T-helper 22 cell (primary cell): ENCODE results near the gene GPR50.

Experiments
- DNase-seq: peaks from one replicate; pipeline ENCODE4 v3.0.0-alpha.2; 2020; ENCODE audit warnings: low read depth

GPR50 gene

DNA sequence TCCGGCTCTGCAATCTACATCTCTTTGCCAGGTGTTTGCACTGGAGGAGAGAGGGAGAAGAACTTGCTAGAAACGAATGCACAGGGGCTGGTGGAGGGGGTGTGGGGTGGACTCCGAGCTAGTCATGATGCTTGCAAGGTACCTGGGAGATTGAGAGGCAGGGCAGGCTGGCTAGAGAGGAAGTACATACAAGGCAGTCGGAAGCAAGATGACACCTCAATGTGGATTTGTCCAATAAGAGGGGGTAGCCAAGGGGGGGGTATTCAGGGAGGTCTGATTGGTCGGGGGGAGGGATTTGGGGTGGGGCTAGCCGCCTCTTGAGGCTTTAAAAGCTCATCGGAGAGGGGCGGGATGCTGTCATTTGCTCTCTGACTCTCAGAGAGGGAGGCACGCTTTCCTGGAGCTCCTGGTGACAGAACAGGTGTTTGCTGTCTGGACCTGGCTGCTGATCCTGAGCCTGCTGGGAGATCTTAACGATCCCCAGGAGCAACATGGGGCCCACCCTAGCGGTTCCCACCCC, at the start of gene GPR50:
Gene GPR50, plus strand, starts transcription at position 354 of the 520 bp plus-strand sequence. Its CDS starts 138 bp downstream, at position 492.
- DNase-seq: no peak

DNA sequence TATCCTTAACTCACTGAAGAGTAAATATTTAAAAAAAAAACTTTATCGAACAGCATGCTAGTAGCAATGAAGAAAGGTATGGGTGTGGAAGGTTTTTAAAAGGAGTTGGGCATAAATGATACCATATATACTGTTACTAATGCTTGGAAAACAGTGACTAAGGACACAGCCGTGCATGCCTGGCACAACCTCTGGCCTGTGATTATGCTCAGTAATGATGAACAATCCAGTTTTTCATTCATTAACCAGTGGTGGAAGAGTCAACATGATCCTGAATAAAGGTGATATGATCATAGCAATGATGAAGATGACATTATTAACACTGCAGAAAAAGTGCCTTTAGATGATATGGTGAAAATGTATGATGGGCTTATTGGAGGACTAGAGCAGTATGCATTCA, 43.9 kb upstream of the GPR50 start:
- no peak for DNase-seq

DNA sequence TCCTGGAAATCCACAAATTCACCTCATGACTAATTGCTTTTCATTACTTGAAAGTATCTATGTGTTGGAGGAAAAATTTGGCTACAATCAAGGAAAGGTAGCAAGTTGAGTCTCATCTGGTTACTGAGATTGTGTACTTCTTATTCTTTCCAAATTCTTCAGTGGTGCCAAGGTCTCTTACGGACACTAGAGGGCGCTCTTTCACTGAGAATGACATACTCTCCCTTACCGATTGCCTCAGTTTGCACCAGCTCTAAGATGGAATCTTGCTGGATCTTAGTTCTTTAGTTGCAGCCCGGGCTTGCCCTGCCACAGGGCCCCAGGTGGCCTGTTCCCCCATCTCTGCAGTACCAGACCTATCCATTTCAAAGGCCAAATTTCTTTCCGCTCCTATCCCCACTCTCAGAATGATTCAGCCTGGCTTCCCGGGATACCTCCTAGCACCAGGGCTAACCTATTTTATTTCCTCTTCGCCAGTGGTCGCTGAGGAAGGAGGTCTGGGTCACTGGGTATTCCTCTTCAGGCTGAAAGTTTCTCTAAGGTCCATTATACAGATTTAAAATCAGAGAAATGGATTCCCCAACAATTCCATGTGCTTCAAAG, 24.6 kb upstream of the GPR50 start:
- DNase-seq: no peak

DNA sequence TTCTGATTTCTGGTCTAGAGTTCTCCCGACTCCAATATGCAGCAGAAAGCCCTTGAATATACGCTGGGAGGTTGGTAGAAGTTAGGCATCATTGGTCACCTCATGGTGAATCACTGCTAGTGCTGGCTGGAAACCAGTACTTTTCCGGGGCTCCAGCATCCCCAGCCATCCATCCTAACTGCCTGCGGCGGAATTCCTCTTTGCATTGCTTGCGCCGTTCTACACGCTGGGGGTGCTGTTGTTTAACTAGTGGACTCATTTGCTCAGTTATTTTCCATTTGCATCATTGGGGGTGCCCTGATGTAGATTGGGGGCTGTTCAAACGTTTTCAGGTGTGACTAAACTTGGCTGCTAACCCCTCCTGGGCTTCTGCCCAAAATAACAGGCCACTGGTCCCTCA, 23.3 kb upstream of the GPR50 start:
- DNase-seq: no peak

DNA sequence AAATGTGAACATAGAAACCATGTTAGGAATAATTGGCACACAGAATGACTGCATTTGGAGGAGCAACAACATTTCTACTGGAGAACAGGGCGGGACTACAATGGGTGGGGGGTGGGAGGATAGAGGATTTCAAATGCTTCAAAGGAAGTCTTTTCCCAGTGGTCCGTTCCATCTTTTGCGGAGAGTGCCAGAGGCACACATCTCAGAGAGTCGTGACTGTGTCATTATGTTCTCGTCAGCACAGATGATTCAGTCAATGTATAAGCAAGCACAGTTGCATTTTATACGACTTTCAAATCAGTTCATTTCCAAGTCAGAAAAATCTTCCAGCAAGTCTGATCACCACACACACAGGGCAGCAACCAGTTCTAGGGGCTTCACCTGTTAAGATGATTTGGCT, 22.7 kb upstream of the GPR50 start:
- DNase-seq: no peak

DNA sequence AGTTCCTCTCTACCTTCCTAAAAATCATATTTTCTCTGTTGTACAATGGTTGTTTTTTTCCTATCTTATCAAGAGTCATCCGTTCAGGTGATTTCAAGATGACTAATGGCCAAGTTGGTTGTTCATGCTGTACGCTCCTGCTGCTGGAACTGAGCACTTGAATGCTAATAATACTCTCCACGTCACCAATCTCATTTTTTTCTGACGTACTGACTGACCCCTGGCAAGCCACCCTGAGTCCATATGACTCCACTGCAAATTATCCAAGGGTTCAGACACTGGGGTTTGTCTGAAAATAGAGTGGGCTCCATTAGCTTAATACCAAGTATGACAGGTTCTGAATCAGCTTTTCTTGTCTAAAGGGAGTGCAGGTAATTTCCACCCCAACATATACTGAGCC, 21.1 kb upstream of the GPR50 start:
- no peak for DNase-seq

DNA sequence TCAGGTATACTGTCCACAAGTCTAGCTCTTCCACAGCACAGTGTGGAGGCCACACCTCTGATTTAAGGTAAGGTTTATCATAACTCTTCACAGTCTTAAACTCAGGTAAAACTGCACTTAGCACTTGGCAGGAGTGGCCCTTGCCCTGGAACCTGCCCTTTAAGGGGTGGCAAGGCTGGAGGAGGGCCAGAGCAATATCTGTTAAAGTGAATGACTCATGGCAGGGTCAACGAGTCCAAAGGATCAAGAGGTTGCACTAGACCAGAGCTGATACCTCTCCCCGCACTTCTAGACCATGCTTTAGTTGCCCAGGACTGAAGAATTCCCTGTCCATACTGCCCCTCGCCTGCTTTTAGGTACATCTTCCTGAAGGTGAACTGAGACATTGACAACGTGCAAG, 14.7 kb upstream of the GPR50 start:
- DNase-seq: no peak

DNA sequence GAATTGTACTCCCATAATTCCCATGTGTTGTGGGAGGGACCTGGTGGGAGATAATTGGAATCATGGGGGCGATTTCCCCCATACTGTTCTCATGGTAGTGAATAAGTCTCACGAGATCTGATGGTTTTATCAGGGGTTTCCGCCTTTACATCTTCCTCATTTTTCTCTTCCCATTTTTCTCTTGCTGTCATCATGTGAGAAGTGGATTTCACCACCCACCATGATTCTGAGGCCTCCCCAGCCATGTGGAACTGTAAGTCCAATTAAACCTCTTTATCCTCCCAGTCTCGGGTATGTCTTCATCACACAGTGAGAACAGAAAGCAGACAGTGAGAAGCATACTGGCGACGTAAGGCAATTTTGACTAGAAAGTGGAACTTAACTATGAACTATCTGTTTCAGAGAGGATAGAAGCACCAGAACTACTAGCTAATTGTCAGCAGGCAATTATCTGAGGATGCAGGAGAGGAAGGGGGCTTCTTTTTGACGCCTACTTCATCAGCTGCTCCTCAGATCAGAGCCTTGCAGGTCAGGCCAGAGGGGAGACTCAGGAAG, 8.5 kb upstream of the GPR50 start:
- DNase-seq: no peak

DNA sequence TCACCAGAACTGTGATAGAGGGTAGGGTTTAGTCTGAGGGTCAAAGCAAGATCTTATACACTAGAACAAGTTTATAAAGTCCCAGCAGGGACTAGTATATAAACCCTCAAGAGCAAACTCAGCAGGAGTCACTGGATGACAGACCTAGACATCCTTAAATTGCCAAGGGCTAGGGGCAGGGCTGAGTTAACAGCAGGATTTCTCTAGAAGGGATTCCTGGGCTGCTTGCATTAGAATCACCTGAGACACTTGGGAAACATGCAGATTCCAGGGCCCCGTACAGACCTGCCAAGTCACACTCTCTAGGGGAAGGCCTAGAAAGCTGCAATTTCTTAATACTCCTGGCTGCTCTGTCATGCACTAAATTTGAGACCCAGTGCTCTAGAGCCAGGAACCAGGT, 6.6 kb upstream of the GPR50 start:
- DNase-seq: no peak

DNA sequence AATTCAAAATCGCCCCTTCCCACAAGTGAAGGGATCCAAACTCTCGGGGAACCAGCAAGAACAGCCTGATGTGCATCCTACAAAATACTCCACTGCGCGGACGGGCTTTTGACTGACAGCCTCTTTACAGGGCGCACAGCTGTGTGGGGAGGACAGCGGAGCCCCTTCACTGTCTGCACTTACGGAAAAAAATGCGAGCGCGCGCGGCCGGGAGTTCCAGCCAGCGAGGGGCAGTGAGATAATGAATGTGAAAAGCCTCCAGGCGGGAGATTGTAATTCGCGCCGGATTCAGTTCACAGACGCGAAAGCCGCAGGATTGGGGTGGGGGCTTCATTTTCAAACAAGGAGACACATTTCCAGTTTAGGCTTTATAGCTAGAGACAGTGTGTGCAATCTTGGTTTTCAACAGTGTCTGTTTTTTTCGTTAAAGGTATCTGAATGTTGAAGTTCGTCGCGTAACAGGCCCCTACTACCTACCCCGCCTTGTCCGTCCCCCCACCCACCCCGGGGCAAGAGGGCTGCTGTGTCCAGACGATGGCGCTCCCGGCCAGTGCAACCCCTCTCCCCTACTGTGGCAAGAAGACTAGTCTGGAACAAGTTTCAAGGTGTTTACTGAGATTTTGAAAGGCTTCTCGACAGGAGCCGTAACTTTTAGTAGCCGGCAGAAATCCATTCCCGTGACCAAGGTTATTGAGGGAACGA, 1.7 kb upstream of the GPR50 start:
- no peak for DNase-seq

DNA sequence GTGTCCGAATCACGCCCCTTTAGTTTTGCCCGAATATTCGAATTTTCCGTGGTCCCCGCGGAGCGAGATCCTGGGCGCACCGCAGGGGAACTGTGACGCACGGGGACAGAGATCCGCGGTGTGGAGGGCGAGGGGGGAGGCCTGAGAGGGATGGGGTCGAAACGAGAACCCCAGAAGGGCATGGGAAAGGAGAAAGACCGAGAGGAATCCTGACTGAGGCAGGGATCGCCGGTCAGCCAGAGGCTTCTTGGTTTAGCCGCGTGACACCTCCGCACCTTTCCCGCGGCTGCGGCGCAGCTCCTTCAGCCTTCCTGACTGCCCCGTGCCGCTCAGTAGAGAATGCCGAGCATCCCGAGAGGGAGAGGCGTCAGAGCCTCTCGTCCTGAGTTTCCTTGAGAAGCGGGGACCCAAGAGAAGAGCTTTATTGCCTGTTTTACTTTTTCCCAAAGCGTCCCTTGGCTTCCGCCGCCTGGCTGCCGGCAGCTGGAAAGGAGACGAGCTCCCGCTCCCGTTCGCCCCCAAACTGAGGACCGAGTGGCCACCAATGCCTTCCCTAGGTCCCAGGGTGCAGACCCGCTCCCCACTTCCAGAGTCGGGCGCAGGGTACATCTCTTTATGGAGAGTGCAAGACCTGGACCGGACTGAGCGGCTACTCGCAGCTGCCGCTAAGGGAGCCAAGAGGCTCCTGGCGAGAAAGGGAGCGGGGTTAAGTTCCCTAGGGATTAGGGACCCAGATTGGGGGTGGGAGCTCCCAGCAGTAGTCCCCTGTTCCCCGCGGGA, 911 bp upstream of the GPR50 start:
- DNase-seq: no peak

DNA sequence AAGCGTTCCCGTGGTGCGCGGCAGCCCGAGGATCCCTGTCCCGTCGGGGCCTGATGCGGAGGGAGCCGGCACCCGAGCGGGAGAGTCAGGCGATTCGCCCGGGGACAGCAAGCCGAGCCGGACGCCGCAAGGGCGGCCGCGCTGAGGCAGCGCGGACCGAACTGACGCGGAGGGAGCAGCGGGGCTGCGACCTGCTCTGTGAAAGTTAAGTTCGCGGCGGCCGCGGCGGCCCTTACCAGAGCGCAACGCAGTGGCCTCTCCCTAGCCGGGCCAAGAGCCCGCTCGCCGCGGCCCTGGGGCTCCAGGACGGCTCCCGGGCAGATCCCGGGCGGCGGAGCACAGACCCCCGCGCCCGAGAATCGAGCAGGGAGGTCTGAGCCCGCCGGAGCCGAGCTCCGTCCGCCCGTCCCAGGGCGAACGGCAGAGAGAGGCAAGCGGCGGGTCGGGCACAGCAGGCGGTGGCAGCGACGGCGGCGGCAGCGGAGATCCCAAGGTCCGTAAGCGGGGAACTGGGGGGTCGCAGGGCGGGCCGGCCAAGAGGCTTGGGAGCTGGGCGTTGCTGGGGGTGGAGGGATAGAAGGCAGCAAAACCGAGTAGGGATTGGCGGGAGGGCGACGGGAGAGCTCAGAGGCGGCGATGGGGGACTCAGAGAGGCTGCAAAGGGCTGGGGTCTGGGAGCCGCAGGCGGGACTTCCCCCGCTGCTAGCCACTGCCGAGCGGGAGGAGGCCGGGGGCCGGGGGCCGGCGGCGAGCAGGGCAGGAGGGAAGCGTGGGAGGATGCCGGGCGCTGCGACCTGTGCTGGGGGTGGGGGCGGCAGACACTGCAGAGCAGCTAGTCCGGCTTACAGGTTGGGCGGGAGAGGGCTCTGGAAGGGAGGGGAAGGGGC, 1.0 kb downstream of the GPR50 start:
- no peak for DNase-seq

DNA sequence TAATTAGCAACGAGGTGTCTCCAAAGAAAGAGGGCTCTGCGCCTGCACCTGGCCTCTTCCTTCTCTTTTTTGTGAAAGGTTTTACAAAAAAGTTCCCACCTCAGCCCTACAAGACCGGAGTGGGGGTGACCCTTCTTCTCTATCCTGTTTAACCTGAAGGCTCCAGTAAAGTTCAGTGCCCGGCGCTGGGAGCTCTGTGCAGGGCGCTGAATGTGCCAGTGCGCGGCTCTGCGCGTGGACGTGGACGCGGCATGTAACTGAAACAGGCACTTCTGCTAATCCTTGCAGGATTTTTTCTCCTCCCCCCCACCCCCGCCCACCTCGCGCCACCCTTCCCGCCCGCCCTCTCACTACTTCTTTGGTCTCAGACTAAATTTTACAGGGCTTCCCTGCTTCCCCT, 2.4 kb downstream of the GPR50 start:
- DNase-seq: no peak

DNA sequence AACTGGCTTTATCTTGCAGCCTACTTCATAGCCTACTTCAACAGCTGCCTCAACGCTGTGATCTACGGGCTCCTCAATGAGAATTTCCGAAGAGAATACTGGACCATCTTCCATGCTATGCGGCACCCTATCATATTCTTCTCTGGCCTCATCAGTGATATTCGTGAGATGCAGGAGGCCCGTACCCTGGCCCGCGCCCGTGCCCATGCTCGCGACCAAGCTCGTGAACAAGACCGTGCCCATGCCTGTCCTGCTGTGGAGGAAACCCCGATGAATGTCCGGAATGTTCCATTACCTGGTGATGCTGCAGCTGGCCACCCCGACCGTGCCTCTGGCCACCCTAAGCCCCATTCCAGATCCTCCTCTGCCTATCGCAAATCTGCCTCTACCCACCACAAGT, 4.0 kb downstream of the GPR50 start:
- no peak for DNase-seq

DNA sequence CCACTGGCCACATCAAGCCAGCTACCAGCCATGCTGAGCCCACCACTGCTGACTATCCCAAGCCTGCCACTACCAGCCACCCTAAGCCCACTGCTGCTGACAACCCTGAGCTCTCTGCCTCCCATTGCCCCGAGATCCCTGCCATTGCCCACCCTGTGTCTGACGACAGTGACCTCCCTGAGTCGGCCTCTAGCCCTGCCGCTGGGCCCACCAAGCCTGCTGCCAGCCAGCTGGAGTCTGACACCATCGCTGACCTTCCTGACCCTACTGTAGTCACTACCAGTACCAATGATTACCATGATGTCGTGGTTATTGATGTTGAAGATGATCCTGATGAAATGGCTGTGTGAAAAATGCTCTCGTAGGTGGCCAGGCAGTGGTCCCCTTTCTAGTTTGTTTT, 4.7 kb downstream of the GPR50 start:
- DNase-seq: no peak

DNA sequence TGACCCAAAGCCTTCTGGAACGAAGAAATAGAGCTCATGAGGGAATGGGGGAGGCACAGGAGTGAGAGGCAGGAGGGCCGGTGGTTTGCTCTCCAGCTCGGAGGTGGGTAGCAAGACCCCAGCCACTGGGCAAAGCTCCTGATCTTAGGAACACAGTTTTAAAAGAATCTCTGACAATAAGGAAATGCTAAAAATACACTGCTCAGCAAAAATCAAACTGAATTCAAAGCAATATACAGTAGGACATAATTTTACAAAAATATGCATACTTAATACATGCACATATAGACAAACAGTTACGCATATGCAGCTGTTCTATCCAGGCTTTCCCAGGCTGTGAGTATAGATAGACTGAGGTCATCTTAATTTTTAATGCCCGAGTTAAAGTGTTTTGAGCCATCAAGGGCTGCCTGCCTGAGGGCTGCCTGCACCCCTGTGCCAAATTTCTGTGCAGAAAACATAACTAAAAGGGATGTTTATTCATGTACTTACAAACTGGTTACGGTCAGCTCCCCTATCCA, 6.9 kb downstream of the GPR50 start:
- no peak for DNase-seq

DNA sequence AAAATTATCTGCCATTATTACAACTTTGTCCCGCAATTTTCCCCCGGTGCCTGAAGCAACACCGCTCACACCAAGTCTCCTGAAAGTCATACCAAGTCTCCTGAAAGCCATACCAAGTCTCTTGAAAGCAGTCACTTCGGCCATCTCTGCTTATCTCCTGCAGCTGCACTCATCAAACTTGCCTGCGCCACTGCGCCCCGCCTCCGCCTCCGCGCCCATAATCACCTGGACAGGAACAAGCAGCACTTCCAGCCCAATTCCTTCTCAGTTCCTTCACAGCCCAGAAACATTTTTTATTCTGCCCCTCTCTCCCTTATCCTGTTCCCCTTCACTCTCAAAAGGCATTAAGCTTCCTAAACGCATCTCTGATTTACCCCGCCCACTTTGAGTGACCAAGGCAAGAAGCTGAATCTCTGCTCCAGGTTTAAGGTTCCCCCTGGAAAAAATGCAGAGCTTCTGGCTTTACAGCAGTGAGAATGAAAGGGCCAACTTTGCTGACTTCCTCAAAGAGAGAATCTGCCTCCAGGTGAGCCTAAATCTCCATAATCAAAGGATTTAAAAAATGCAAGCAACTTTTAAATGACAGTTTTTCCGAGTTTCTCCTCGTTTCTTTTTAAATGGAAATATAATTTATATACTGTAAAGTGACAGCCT, 7.7 kb downstream of the GPR50 start:
- DNase-seq: no peak

DNA sequence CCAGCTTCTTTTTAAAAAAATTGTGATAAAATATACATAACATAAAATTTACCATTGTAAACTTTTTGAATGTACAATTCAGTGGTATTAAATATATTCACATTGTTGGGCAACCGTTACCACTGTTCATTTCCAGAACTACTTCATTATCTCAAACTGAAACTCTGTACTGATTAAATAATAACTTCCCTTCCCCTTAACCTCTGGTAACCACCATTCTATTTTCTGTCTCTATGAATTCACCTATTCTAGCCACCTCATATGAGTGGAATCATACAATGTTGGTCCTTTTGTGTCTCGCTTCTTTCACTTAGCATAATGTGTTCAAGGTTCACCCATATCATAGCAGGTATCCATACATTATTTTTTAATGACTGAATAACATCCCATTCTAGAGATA, 8.3 kb downstream of the GPR50 start:
- no peak for DNase-seq

DNA sequence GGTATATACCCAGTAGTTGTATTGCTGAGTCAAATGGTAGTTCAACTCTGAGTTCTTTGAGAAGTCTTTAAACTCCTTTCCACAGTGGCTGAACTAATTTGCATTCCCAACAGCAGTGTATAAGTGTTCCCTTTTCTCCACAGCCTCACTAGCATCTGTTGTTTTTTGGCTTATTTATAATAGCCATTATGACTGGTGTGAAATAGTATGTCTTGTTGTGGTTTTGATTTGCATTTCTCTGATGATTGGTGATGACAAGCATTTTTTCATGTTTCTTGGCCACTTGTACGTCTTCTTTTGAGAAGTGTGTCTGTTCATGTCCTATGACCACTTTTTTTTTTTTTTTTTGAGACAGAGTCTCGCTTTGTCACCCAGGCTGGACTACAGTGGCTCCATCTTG, 30.5 kb downstream of the GPR50 start:
- DNase-seq: no peak

DNA sequence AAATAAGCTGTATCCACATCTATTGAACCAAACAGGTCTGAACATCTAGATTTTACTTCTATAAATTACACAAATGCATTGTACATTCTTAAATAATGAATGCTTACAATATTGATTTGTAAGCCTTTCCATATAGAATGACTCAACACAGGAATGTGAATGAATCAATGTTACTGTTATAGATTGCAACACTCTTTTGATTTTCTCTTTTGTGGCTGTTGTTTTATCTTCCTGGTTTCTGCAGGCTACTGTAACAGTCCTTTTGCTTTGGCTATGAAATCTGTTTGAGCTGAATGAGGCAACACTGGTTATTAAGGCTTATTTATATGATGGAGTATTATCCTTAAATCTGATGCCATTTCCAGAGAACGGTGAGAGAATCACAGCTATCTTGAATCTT, 49.5 kb downstream of the GPR50 start:
- no peak for DNase-seq

DNA sequence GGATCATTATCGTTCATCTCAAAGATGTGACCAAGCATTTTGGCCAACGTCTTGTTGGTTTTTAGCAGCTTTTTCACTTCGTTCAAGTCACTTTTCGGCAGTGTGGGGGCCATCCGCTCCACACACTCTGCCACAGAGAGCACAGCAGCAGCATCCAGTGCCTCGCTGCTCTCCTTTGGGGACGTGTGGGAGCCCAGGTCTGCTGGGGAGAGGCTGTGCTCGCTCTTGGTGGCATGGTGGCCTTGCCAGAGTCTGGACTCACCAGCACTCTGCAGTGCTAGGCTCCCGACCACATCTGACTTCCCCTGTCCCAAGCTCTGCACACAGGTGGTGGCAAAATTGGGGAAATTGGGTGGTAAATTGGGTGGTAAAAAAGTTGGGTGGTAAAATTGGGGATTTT, 50.6 kb downstream of the GPR50 start:
- DNase-seq: no peak
